ENCODE results near the gene TMEM63B. TPM values are rescaled to one million over a fixed set of nuclear protein-coding genes. Genes with fewer than 3 reads are reported as not detected.

Gene TMEM63B
- total and polyA plus RNA-seq, 9 of the 15 experiments (the other 6 are each of a cell fraction or from before 2014, with no cell fraction given) = 0.14 to 39.4 (median 14.4) TPM

GRCh38 chr6:44203955-44204354, 76.6 kb downstream of the TMEM63B start (continued):
- TF ChIP-seq ZNF318 (IDR thresholded peaks at IDR 0.05; ENCODE audit: borderline replicate concordance in 1 of 2, low read depth in 1 of 2) = peak in 1 of 2 experiments; percentile 75; a peak in 2 of 4 replicates
- TF ChIP-seq ATF2 (CRISPR knock-in tag; IDR thresholded peaks at IDR 0.05) = no peak
- TF ChIP-seq EHMT2 (IDR thresholded peaks at IDR 0.05) = peak; percentile 36; the same call in 1 of the 2 replicates
- peak; percentile 91 for TF ChIP-seq SMARCA4 (IDR thresholded peaks at IDR 0.05)
- peak; percentile 42; the same call in 1 of the 2 replicates for TF ChIP-seq MTA2 (IDR thresholded peaks at IDR 0.05; ENCODE audit: low read depth)
- TF ChIP-seq LEF1 (IDR thresholded peaks at IDR 0.05) = peak; percentile 45; the same call in 1 of the 2 replicates
- no peak for TF ChIP-seq ZBTB5 (IDR thresholded peaks at IDR 0.05)
- TF ChIP-seq ZKSCAN8 (CRISPR knock-in tag; IDR thresholded peaks at IDR 0.05) = no peak
- TF ChIP-seq FOXM1 (IDR thresholded peaks at IDR 0.05; ENCODE audit: low read depth) = no peak
- no peak for TF ChIP-seq FOXM1 (CRISPR knock-in tag; IDR thresholded peaks at IDR 0.05; ENCODE audit: low read depth)
- TF ChIP-seq MEIS2 (IDR thresholded peaks at IDR 0.05; ENCODE audit: partially characterized antibody) = peak; percentile 92
- peak; percentile 45; the same call in 1 of the 2 replicates for TF ChIP-seq ATF7 (IDR thresholded peaks at IDR 0.05)
- no peak for TF ChIP-seq ZNF146 (CRISPR knock-in tag; IDR thresholded peaks at IDR 0.05; ENCODE audit: unreplicated experiment)
- no peak for TF ChIP-seq NFIC (IDR thresholded peaks at IDR 0.05)
